Measurements from ENCODE around the gene DSG2.

DSG2 gene

DNA sequence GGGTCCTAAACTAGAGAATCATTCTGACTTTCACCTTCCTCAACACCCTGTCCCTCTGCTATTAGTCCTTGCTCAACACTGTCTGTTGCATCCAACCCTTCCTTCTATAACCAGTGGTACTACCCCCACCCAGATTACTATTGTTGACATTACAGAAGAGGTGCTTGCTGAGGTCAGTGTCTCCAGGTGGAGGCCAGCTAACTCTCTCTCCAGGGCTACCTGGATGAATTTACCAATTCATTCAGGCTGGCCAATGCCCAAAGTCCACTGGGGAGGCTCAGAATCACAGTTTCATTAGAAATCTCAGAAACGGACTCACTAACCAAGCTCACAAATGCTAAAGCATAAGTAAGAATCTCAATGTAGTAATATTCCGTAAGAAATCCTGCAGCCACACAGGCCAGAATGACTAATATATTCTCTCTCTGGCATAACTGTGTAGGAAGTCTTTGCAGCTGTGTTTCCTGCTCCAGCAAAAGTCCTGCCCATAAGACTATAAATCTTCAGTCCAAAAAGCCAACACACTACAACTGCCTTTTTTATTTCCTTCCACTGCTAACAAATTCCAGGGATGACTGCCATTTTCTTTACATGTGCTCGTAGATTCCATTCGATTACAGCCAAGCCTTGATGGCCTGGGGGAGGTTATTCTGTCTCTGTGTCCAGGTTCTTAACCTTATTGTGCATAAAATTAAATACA is 83.7 kb downstream of the DSG2 start:
- TF ChIP-seq, protein P1, sequence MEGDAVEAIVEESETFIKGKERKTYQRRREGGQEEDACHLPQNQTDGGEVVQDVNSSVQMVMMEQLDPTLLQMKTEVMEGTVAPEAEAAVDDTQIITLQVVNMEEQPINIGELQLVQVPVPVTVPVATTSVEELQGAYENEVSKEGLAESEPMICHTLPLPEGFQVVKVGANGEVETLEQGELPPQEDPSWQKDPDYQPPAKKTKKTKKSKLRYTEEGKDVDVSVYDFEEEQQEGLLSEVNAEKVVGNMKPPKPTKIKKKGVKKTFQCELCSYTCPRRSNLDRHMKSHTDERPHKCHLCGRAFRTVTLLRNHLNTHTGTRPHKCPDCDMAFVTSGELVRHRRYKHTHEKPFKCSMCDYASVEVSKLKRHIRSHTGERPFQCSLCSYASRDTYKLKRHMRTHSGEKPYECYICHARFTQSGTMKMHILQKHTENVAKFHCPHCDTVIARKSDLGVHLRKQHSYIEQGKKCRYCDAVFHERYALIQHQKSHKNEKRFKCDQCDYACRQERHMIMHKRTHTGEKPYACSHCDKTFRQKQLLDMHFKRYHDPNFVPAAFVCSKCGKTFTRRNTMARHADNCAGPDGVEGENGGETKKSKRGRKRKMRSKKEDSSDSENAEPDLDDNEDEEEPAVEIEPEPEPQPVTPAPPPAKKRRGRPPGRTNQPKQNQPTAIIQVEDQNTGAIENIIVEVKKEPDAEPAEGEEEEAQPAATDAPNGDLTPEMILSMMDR (IDR thresholded peaks at IDR 0.05; ENCODE audit: insufficient read depth, low read length, poor library complexity, severe bottlenecking) = no peak
- DNase-seq (ENCODE audit: extremely low read depth, insufficient read length) = no peak
- no peaks in the 10 kb centered on the region for H3K36me3 ChIP-seq (ENCODE audit: control insufficient read depth, insufficient read depth, low read length)
- H3K27me3 ChIP-seq (replicated peaks; ENCODE audit: control insufficient read depth, insufficient read depth, low read length) = no peaks in the 10 kb centered on the region
- no peak overlapping the region for H3K4me3 ChIP-seq (replicated peaks; ENCODE audit: low read depth, low read length)

DNA sequence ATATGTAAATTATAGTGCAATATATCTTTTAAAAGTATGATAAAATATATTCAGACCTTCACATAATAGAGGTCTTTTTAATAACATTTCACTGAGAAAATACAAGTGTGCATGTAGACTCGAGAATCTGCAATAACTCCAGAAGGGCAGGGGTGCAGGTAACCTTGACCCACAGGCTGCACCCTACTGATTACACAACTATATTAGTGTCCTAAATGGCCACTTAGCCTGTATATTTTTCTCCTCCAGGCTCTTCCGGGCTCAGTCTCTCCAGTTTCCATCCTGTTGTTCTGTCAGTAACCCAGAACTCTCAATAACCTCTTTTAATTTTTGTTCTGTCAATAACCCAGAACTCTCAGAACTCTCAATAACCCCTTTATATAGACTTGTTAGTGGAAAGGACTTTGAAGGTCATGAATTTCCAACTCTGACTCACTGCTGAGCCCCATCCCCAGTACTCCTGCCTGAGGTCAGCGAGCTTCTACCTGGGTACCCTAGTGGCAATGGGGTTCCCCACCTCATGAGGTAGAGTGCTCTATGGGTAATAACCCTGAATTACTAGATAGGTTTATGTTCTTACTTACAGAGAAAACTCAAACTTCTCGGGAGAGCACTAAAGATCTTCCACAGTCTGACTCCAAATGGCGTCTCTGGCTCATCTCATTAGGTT is 85.3 kb downstream of the DSG2 start:
- DNase-seq (ENCODE audit: extremely low read depth, insufficient read length) = no peak
- H3K36me3 ChIP-seq (ENCODE audit: control insufficient read depth, insufficient read depth, low read length) = no peaks in the 10 kb centered on the region
- H3K27me3 ChIP-seq (replicated peaks; ENCODE audit: control insufficient read depth, insufficient read depth, low read length) = no peaks in the 10 kb centered on the region
- no peak overlapping the region for H3K4me3 ChIP-seq (replicated peaks; ENCODE audit: low read depth, low read length)
- TF ChIP-seq, protein P1 (IDR thresholded peaks at IDR 0.05; ENCODE audit: insufficient read depth, low read length, poor library complexity, severe bottlenecking) = no peak

DNA sequence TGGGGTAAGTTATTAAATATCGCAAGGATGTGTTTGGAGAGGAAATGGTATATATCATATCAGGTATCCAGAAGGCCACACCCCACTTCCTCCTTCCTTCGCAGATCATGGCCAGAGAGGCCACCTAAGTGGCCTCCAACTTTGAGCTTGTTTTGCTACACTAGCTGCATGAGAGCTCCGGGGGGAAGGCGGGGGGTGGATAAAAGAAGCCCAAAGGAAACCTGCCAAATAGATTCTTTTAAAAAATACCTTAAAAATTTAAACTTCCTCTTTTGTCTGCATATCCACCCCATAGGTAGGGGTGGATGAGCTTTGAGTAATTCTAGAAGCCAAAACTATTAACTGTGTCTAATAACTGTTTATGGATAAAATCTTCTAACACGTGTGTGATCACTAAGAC is 88.0 kb downstream of the DSG2 start:
- TF ChIP-seq, protein P1 (IDR thresholded peaks at IDR 0.05; ENCODE audit: insufficient read depth, low read length, poor library complexity, severe bottlenecking) = no peak

DNA sequence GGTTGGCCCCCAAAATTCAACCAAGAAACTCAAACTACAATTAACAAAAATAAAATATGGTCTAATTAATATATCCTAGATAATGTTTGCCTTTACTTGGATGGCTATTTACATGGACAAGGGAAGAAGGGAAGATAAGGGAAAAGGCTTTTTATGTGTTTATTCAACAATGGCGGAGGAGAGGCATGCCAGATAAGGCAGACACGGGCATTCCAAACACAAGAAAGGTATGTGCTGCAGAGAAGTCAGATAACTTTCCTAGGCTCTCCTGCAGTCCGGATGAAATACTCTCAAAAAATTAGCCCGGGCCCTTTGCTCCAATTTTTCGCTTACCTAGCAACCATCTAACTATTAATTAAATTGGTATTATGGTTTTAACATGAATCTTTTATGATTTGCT is 88.6 kb downstream of the DSG2 start:
- TF ChIP-seq, protein P1 (IDR thresholded peaks at IDR 0.05; ENCODE audit: insufficient read depth, low read length, poor library complexity, severe bottlenecking) = no peak
- Histone ChIP-seq H3K4me3 (replicated peaks; ENCODE audit: low read depth, low read length) (no peak overlapping the region), H3K27me3 (replicated peaks; ENCODE audit: control insufficient read depth, insufficient read depth, low read length) (no peaks in the 10 kb centered on the region), H3K36me3 (ENCODE audit: control insufficient read depth, insufficient read depth, low read length) (no peaks in the 10 kb centered on the region)
- no peak for DNase-seq (ENCODE audit: extremely low read depth, insufficient read length)

More for the DNA sequence above, 88.0 kb downstream of the DSG2 start:
- no peak for DNase-seq (ENCODE audit: extremely low read depth, insufficient read length)
- Histone ChIP-seq H3K4me3 (replicated peaks; ENCODE audit: low read depth, low read length) (no peak overlapping the region), H3K36me3 (ENCODE audit: control insufficient read depth, insufficient read depth, low read length) (no peaks in the 10 kb centered on the region), H3K27me3 (replicated peaks; ENCODE audit: control insufficient read depth, insufficient read depth, low read length) (no peaks in the 10 kb centered on the region)

DNA sequence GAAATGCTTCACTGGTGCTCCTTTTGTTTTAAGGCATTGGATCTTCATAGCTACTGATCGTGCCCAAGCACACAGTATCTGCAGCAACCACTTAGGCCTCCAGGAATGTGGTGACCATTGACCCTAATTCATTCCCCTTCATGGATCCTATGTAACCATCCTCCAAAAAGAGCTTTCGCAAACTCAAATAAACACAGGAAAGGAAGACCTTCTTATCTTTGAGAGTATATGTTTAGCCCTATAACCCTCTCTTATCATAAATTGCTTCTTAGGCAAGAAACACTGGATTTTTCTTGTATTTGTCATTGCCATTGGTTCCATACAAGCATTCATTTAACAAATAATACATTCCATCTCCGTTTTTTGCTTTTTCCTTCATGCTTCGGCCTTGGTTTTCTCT is 89.6 kb downstream of the DSG2 start:
- H3K36me3 ChIP-seq (ENCODE audit: control insufficient read depth, insufficient read depth, low read length) = no peaks in the 10 kb centered on the region
- no peak for DNase-seq (ENCODE audit: extremely low read depth, insufficient read length)
- TF ChIP-seq, protein P1 (IDR thresholded peaks at IDR 0.05; ENCODE audit: insufficient read depth, low read length, poor library complexity, severe bottlenecking) = no peak
- H3K4me3 ChIP-seq (replicated peaks; ENCODE audit: low read depth, low read length) = no peak overlapping the region
- no peaks in the 10 kb centered on the region for H3K27me3 ChIP-seq (replicated peaks; ENCODE audit: control insufficient read depth, insufficient read depth, low read length)

All from GM06990 (cell line).